KOPT-K1 (cell line): ENCODE results near the gene GRID2.
"Not testable (repeated sequence)": the region's sequence is repeated elsewhere in the genome, so short reads cannot be mapped to it uniquely, and the experiment has no call there.

Experiments
- H3K27ac ChIP-seq: fragments of 200-600 bp; sonication (generic); 2 replicates; pipeline ENCODE4 v1.5.1; 2016; ENCODE audit warnings: antibody characterized with exemption, mild to moderate bottlenecking, low read depth, low read length; ENCODE audit not compliant: poor library complexity, severe bottlenecking
- H3K36me3 ChIP-seq: fragments of 200-600 bp; sonication (generic); 2 replicates; pipeline ENCODE4 v1.5.1; 2017; ENCODE audit warnings: antibody characterized with exemption, mild to moderate bottlenecking, low read length, moderate library complexity; ENCODE audit not compliant: insufficient read depth
- H3K9me3 ChIP-seq: fragments of 200-600 bp; sonication (generic); 2 replicates; pipeline ENCODE4 v1.5.1; 2017; ENCODE audit warnings: antibody characterized with exemption, low read length, mild to moderate bottlenecking; ENCODE audit not compliant: insufficient read depth, poor library complexity, severe bottlenecking

Gene GRID2

GRCh38 chr4:92344216-92344615 is 40.5 kb downstream of the GRID2 start:
- Histone ChIP-seq H3K36me3 (no peaks in the 10 kb centered on the region), H3K27ac (no peak overlapping the region), H3K9me3 (no peaks in the 10 kb centered on the region)

GRCh38 chr4:92346289-92346688 is 42.5 kb downstream of the GRID2 start:
- H3K27ac ChIP-seq = no peak overlapping the region
- no peaks in the 10 kb centered on the region for H3K9me3 ChIP-seq
- no peaks in the 10 kb centered on the region for H3K36me3 ChIP-seq

DNA sequence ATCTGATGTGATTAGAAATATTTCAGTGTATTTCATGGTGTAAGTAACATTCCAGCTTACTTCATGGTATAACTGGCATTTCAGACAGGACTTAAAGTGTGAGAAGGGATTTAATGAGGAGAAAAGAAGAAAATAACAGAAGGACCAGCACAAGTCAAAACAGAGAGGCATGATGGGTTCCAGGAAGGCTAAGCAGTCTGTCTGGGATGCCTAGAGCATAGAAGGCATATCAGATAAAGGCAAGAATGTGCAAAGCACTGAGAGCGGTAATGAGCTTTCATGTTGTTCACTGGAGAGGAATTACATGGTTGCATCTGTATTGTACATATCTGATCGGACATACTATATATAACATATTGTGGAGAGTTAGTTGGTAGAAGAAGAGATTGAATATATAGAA is 54.2 kb downstream of the GRID2 start:
- Histone ChIP-seq H3K36me3 (no peaks in the 10 kb centered on the region), H3K9me3 (no peaks in the 10 kb centered on the region), H3K27ac (no peak overlapping the region)

- H3K36me3 ChIP-seq = no peaks in the 10 kb centered on the region
- H3K9me3 ChIP-seq = no peaks in the 10 kb centered on the region
- no peak overlapping the region for H3K27ac ChIP-seq
Observed at GRCh38 chr4:92359491-92359890, 55.7 kb downstream of the GRID2 start.

DNA sequence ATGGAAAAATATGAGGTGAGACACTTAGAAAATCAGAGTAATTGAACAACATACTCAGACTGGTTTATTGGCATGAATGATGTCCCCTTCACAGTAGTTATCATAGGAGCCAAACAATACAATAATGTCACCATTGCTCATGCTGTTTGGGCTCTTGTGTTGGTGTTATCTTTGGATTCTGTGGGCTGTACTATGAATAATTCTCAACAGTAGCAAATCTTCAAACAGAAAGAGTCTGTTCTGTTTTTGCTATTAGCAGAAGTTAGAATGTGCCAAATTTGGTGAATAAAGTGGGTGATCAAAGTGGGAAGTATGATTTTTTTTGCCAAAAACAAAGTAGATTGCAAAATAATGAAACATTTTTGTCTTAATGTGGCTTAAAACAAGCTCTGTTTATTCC is 58.3 kb downstream of the GRID2 start:
- Histone ChIP-seq H3K36me3 (no peaks in the 10 kb centered on the region), H3K9me3 (no peaks in the 10 kb centered on the region), H3K27ac (no peak overlapping the region)

GRCh38 chr4:92368653-92369052 is 64.9 kb downstream of the GRID2 start:
- Histone ChIP-seq H3K36me3 (no peaks in the 10 kb centered on the region), H3K9me3 (no peaks in the 10 kb centered on the region), H3K27ac (no peak overlapping the region)

GRCh38 chr4:92381616-92382015 is 77.8 kb downstream of the GRID2 start:
- H3K27ac ChIP-seq = no peak overlapping the region
- no peaks in the 10 kb centered on the region for H3K9me3 ChIP-seq
- no peaks in the 10 kb centered on the region for H3K36me3 ChIP-seq

DNA sequence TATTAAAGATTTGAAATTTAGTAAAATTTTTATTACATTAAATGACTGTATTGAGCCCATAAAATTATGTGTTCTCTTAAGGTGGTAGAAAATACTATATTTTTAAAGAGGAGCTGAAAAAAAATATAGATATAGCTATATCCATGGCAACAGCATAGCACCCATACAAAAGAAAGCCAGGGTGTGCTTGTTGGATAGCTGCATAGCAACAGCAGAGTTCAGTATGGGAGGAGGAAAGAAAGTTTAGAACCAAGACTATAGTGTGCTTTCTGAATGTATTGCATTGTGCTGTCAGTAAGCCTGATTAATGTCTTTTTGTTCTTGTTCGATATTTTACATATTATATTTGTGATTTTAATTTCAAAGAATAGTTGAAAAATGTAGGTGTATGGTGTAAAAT is 78.4 kb downstream of the GRID2 start:
- H3K36me3 ChIP-seq = no peaks in the 10 kb centered on the region
- no peak overlapping the region for H3K27ac ChIP-seq
- no peaks in the 10 kb centered on the region for H3K9me3 ChIP-seq

DNA sequence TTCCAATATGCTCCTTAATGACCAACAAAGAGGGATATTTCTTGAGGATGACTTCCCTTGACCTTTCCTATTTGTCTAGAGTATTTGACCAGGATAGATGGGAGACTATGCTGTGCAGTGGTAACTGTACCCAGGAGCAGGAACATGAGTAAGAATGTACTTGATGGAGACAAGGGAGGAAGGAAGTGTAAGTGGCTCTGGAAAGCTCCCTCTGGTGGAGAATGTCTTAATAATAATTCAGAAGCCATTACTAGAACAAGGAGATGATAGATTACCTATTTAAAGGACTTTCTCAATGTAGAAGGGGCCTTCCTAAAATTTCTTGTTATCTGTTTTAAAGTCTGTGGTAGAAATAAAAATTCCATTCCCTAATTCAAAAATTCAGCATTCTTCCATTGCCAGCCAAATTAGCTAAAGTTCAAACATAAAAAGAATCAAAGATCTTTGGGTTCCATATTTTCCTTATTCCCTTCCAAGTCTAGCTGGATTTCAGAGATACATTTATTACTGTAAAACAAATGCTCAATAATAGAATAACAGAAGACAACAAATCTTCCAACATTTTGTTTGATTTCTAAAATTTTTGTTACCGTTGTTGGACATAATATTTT is 83.8 kb downstream of the GRID2 start:
- Histone ChIP-seq H3K9me3 (no peaks in the 10 kb centered on the region), H3K36me3 (no peaks in the 10 kb centered on the region), H3K27ac (no peak overlapping the region)

DNA sequence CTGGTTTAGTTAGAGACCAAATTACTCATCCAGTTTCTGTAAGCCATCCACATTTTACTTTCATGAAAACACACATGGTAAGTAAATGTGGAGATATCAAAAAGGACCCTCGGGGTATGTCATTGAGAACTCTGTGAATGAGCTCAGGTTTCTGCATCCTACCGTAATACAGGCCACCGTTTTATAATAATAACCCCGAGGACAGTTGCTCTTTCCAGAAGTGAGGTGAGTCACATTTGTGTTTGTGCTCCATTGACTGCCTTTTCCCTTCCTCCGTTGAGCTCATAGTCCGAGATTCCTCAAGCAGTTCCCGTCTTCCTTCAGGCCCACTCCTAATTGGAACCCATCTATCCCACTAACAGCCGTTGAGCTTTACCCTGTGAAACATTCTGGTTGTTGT is 95.3 kb downstream of the GRID2 start:
- Histone ChIP-seq H3K36me3 (no peaks in the 10 kb centered on the region), H3K27ac (no peak overlapping the region)

GRCh38 chr4:92403525-92403924 is 99.8 kb downstream of the GRID2 start:
- H3K9me3 ChIP-seq, H3K36me3 ChIP-seq, H3K27ac ChIP-seq: not testable (repeated sequence)

More for the DNA sequence above, 95.3 kb downstream of the GRID2 start:
- no peaks in the 10 kb centered on the region for H3K9me3 ChIP-seq

DNA sequence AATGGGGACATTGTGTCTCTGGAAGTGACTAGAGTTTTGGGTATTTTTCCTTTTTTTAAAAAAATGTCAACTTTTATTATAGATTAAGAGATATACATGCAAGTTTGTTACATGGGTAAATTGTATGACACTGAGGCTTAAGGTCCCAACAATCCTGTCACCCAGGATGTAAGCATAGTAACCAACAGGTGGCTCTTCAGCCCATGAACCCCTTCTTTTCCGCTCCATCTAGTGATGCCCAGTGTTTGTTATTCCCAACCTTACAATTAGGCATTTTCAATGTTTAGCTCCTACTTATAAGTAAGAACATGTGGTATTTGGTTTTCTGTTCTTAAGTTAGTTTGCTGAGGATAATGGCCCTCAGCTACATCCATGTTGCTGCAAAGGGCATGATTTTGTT is 102.7 kb downstream of the GRID2 start:
- H3K36me3 ChIP-seq = no peaks in the 10 kb centered on the region

DNA sequence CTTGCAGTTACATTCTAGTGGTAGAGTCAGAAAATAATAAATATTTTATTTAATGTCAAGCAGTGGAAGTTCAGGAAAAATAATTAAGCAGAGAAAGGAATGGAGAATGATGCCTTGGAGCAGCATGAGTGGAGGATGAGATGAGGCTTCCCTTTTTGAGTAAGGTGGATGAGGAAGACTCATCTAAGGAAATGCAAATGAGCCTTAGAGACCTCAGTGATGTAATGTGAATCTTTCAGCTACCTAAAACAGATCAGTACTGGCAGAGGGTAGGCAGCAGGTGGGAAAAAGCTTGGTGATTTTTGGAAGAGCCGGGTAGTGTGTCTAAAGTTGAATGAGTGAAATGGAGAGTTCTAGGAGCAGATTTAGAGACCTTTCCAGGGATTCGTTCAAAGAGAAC is 118.2 kb downstream of the GRID2 start:
- no peaks in the 10 kb centered on the region for H3K36me3 ChIP-seq
- H3K9me3 ChIP-seq = no peaks in the 10 kb centered on the region
- no peak overlapping the region for H3K27ac ChIP-seq

More for the DNA sequence above, 102.7 kb downstream of the GRID2 start:
- Histone ChIP-seq H3K27ac (no peak overlapping the region), H3K9me3 (no peaks in the 10 kb centered on the region)

GRCh38 chr4:92433272-92433758 is 129.5 kb downstream of the GRID2 start:
- Histone ChIP-seq H3K27ac (no peak overlapping the region), H3K9me3 (no peaks in the 10 kb centered on the region), H3K36me3 (no peaks in the 10 kb centered on the region)

GRCh38 chr4:92438722-92439121 is 135.0 kb downstream of the GRID2 start:
- H3K36me3 ChIP-seq, H3K9me3 ChIP-seq, H3K27ac ChIP-seq: not testable (repeated sequence)

DNA sequence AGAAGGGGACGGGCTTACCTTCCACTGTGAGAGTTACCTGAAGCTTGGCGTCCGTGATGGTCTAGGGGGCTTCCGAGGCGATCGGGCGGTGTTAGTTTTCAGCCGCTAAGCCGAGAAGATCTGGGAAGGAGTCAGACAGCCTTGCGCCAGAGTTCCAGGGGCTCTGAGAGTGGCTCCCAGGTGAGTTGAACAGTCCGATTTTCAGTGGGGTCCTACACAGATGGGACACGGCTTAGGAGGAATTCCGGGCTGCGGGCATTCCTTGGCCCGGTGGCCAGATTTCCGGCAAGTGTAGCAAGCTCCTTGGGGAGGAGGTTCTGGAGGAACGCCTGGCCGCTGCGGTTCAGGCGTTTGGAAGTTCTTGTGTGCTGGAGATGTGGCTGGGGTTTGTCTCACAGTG is 138.4 kb downstream of the GRID2 start:
- not testable (repeated sequence) for H3K36me3 ChIP-seq, H3K27ac ChIP-seq, H3K9me3 ChIP-seq
